NAMALWA (cell line): ENCODE data around the gene ETV2.
"Not testable (repeated sequence)": the region's sequence is repeated elsewhere in the genome, so short reads cannot be mapped to it uniquely, and the experiment has no call there.

ENCODE experiments used
- DNase-seq: peaks from one replicate; pipeline ENCODE4 v3.0.0-alpha.2; 2015; ENCODE audit warnings: low spot score

ETV2 gene, protein sequence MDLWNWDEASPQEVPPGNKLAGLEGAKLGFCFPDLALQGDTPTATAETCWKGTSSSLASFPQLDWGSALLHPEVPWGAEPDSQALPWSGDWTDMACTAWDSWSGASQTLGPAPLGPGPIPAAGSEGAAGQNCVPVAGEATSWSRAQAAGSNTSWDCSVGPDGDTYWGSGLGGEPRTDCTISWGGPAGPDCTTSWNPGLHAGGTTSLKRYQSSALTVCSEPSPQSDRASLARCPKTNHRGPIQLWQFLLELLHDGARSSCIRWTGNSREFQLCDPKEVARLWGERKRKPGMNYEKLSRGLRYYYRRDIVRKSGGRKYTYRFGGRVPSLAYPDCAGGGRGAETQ

GRCh38 chr19:35641515-35642151, at the start of gene ETV2:
ETV2 (plus strand) TSS chr19:35641745; CDS start chr19:35642461, 716 bp downstream.
- peak; percentile 32 for DNase-seq

- peak; percentile 49 for DNase-seq
Observed at GRCh38 chr19:35592226-35592625, 49.3 kb upstream of the ETV2 start.

- DNase-seq, result not testable (repeated sequence)
Observed at GRCh38 chr19:35595026-35595425, 46.5 kb upstream of the ETV2 start.

- DNase-seq, result no peak
Observed at GRCh38 chr19:35595928-35596327, 45.6 kb upstream of the ETV2 start.

GRCh38 chr19:35596366-35596999, 45.1 kb upstream of the ETV2 start:
- peak; percentile 92 for DNase-seq

- DNase-seq, result no peak
Observed at GRCh38 chr19:35601971-35602370, 39.6 kb upstream of the ETV2 start.

DNA sequence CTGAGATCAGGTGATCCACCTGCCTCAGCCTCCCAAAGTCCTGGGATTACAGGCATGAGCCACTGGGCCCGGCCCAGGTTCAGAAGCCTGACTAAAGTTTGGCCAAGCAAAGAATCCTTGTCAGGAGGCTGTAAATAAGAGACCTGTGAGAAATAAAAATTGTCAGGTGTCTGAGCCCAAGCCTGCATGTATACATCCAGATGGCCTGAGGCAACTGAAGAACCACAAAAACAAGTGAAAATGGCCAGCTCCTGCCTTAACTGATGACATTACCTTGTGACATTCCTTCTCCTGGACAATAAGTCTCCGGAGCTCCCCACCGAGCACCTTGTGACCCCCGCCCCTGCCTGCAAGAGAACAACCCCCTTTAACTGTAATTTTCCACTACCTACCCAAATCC, 37.1 kb upstream of the ETV2 start:
- DNase-seq, result not testable (repeated sequence)

GRCh38 chr19:35607170-35607569, 34.4 kb upstream of the ETV2 start:
- DNase-seq, result not testable (repeated sequence)

DNA sequence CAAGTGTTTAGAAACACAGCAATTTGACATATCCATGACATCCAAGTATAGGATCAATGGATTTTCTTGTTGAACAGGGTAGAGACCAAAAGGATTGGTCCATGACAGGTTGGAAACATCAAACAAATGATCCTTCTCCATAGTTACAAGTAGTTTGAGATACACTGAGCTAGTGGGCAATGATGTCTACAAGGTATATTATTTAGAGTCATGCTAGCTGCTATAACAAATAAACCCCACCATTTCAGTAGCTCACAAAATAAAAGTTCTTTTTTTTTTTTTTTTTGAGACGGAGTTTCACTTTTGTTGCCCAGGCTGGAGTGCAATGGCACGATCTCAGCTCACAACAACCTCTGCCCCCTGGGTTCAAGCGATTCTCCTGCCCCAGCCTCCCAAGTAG, 33.9 kb upstream of the ETV2 start:
- no peak for DNase-seq

DNA sequence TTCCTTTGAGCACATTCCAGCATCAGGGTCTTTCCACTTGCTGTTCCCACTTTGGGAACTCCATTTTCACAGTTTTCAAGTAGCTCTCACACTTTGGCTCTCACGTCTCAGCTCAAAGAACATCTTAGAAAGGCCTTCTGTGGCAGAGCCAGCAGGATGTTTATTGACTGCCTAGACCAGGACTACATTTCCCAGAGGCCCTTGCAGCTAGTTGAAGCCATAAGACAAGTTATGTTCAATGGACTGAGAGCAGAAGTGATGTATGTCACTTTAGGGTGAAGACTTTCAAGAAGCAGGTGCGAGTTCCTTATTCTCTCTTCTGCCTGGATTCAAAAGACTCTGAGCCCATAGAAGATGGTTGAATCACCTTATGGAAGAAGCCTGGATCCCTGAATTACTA, 33.3 kb upstream of the ETV2 start:
- DNase-seq, result peak; percentile 76

DNA sequence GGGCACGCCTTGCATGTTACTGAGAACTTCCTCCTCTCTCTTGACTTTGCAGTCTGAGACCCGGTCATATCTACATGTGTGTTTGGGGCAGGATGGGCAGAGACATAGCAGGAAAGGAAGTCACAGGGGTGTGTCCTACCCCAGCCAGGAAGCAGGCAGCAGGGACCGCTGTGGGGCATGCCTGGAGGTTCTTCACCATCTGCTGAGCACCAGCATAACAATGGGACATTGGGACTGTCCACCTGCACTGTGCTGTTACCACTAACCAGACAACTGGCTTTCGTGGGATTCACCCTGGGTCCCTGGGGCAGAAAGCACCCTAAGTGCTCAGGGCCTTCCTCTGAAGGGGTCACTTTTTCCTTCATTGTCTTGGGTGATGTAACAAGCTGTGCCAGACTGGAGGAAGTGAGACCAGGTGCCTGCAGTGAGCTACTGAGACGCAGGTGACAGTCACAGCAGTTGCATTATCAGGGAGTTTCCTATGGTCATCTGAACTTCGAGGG, 31.6 kb upstream of the ETV2 start:
- DNase-seq, result peak; percentile 45

DNA sequence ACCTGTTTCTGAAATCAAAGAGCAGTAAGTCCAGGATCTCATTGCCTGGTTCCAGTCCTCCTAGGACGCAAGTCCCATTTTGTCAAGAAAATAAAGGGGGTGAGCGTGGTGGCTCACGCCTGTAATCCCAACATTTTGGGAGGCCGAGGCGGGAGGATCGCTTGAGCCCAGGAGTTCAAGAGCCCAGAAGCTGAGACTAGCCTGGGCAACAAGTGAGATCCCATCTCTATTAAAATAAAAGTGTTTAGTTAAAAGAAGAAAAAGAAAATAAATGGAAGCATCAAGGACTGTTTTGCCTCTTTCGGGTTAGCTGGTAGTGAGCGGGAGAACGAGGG, 29.4 kb upstream of the ETV2 start:
- no peak for DNase-seq

DNA sequence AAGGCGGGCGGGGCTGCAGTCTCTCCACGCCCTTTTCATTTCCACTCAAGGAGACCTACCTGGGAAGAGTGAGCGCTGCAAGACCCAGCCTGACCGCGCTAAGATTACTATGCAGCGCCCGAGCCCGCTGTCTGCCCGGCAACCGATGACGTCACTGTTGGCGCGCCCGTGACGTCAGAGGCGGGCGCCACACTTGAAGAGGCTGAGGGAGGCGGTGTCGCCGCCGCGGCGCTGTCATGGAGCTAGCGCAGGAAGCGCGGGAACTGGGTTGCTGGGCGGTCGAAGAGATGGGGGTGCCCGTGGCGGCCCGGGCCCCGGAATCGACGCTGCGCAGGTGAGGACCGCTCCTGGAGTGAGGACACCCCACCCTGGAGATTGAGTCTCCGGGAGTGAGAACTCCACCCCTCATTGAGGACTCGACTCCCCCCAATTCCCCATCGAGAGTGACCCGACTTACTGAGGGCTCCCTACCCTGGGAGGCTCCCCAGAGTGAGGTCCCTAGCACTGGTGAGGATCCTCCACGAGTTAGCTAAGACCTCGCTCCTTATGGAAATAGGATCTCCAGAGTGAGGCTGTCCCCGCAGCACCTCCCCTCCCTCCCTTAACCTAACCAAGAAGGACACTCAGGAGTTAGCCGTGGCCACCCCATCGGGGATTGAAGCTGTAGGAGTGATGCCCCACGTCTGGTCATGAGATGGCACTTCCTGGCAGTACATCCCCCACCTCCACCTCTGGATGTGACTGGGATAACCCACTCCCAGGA, 28.8 kb upstream of the ETV2 start, which contains the start of gene HAUS5:
HAUS5 (plus strand) TSS at position 177 of the 763 bp plus-strand sequence; CDS start at position 237, 60 bp downstream.
- peak; percentile 97 for DNase-seq

- DNase-seq, result no peak
Observed at GRCh38 chr19:35613574-35613973, 28.0 kb upstream of the ETV2 start.

- no peak for DNase-seq
Observed at GRCh38 chr19:35615036-35615435, 26.5 kb upstream of the ETV2 start.

- DNase-seq, result no peak
Observed at GRCh38 chr19:35618857-35619256, 22.7 kb upstream of the ETV2 start.

DNA sequence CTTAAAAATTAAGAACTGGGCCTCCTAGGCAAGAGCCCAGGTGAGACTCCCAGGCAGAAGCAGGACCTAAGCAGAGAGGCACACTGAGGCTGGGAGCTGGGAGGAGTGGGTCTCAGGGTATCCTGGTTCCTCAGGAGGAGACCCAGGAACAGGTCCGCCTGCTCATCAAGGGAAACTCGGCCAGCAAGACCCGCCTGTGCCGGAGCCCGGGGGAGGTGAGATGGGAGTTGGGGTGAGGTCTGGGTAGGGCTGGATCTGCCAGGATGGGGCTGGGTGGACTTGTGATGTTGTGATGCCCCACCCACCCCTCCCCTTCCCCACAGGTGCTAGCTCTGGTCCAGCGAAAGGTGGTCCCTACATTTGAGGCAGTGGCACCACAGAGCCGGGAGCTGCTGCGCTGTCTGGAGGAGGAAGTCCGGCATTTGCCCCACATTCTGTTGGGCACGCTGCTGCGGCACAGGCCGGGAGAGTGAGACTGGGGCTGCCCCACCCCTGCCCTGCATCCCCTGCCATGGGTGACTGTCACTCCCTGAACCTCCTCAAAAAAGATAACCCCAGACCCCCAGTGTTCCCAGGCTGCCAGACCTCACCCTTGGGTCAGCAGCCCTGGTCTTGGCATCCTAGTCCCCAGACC, 22.1 kb upstream of the ETV2 start:
- no peak for DNase-seq

GRCh38 chr19:35620001-35620400, 21.5 kb upstream of the ETV2 start:
- no peak for DNase-seq

- no peak for DNase-seq
Observed at GRCh38 chr19:35621708-35622107, 19.8 kb upstream of the ETV2 start.

- DNase-seq, result no peak
Observed at GRCh38 chr19:35622750-35623149, 18.8 kb upstream of the ETV2 start.

- DNase-seq, result no peak
Observed at GRCh38 chr19:35623327-35624010, 18.1 kb upstream of the ETV2 start.
